ENCODE data around the gene CALD1.

DNA sequence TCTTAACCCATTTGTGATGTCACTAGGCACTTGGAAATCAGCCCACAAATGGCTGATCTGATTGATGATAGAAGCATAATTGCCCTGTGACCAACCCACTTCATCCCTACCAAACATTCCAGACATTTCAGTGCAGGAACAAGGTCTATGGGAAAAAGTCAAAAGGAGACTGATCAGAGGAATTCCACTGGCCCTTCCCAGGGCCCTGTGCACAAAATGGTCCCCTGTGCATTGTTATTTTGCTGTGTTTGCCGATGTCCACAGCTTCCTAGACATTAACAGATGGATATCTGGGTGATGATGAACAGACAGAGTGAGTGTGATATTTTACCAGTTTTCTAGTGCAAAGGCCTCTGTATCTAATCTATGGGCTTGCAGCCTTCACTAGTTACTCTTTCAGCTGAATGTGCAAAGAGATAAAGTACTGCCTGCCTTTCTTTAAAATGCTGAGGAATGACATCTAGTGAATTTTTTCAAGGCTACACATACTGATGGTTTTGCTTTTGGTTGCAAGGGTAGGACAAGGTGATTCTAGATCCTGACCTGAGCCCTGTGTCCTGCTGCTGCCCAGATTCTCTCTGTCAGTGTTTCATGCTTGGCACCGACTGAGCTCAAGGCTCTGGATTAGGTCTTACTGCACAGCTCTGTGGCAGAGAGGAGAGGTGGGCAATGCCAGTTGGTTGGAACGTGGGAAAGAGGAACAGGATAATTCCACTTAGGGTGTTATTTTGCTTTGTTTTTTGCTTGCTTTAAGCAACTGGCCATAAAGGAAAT, 55.4 kb downstream of the CALD1 start:
- TF ChIP-seq, protein P1, sequence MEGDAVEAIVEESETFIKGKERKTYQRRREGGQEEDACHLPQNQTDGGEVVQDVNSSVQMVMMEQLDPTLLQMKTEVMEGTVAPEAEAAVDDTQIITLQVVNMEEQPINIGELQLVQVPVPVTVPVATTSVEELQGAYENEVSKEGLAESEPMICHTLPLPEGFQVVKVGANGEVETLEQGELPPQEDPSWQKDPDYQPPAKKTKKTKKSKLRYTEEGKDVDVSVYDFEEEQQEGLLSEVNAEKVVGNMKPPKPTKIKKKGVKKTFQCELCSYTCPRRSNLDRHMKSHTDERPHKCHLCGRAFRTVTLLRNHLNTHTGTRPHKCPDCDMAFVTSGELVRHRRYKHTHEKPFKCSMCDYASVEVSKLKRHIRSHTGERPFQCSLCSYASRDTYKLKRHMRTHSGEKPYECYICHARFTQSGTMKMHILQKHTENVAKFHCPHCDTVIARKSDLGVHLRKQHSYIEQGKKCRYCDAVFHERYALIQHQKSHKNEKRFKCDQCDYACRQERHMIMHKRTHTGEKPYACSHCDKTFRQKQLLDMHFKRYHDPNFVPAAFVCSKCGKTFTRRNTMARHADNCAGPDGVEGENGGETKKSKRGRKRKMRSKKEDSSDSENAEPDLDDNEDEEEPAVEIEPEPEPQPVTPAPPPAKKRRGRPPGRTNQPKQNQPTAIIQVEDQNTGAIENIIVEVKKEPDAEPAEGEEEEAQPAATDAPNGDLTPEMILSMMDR (IDR thresholded peaks at IDR 0.05; ENCODE audit: low read length): no peak
- TF ChIP-seq EZH2 (IDR thresholded peaks at IDR 0.05; ENCODE audit: borderline replicate concordance, low read length): no peak

All from OCI-LY1 (cell line).